Panc1 (cell line): ENCODE data around the gene HDGFL2.

Experiments used
- CTCF ChIP-seq: fragments of 450-650 bp; IDR thresholded peaks from 2 replicates; pipeline ENCODE4 v1.5.1; 2017; ENCODE audit warnings: mild to moderate bottlenecking
- POLR2AphosphoS5 ChIP-seq: IDR thresholded peaks from 2 replicates; pipeline ENCODE4 v1.6.1; 2012; ENCODE audit warnings: mild to moderate bottlenecking, low read depth, low read length, moderate library complexity
- REST ChIP-seq, 2 experiments: IDR thresholded peaks; 2 replicates each; pipeline ENCODE4 v1.6.1; 2011 to 2012; ENCODE audit warnings: low read depth in 2 of 2, control low read depth in 1 of 2, low read length in 1 of 2, mild to moderate bottlenecking in 1 of 2, moderate library complexity in 1 of 2; ENCODE audit not compliant: insufficient read depth in 1 of 2

- TF ChIP-seq CTCF (no peak), REST (IDR thresholded peaks at IDR 0.05; ENCODE audit: insufficient read depth in 1 of 2, low read depth in 2 of 2, low read length in 1 of 2) (no peak), POLR2AphosphoS5 (no peak)
Observed at GRCh38 chr19:4423416-4424126, 48.5 kb upstream of the HDGFL2 start.
